ENCODE data around the gene SBK3.

DNA sequence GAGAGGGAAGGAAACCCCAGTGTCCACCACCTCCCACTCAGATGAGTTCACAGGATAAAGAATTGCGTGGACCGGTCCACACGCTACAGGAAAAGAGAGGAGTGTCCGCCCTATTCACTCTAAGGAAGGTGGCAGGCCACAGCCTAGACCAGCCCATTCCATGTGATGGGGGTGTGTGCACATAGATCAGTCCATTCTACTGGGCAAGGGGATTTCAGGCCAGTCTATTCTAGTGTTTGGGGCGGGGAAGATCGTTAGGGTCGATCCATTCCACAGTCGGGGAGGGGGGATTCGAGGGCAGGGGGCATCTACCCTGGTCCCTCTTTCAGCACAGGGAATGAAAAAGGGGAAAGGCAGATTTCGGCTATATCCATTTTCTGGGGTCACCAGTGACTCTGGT, 46.2 kb upstream of the SBK3 start:
- no peak for TF ChIP-seq EZH2phosphoT487 (IDR thresholded peaks at IDR 0.05; ENCODE audit: borderline replicate concordance, low read depth, low read length)
- TF ChIP-seq, protein P1, sequence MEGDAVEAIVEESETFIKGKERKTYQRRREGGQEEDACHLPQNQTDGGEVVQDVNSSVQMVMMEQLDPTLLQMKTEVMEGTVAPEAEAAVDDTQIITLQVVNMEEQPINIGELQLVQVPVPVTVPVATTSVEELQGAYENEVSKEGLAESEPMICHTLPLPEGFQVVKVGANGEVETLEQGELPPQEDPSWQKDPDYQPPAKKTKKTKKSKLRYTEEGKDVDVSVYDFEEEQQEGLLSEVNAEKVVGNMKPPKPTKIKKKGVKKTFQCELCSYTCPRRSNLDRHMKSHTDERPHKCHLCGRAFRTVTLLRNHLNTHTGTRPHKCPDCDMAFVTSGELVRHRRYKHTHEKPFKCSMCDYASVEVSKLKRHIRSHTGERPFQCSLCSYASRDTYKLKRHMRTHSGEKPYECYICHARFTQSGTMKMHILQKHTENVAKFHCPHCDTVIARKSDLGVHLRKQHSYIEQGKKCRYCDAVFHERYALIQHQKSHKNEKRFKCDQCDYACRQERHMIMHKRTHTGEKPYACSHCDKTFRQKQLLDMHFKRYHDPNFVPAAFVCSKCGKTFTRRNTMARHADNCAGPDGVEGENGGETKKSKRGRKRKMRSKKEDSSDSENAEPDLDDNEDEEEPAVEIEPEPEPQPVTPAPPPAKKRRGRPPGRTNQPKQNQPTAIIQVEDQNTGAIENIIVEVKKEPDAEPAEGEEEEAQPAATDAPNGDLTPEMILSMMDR (conservative IDR thresholded peaks at IDR 0.05; ENCODE audit: low read length): no peak
